HepG2 (cell line): Measurements from ENCODE around the gene SLFN14. TPM values are rescaled to one million over a fixed set of nuclear protein-coding genes. Genes with fewer than 3 reads are reported as not detected.

ENCODE experiments used
- ATAC-seq: fragments of 200-7000 bp; cut with Tn5 transposase; 3 replicates; pipeline ENCODE4 v1.9.1; 2020; ENCODE audit warnings: mild to moderate bottlenecking, moderate library complexity
- Bru-seq: library from RNA; stranded (reverse); fragments of 400-500 nt; gene quantifications from one replicate; lab custom pipeline; 2021; lab: Mats Ljungman, UMichigan
- BruChase-seq, 2 experiments: library from RNA; stranded (reverse); fragments of 400-500 nt; gene quantifications; one replicate each; lab custom pipeline; 2021; lab: Mats Ljungman, UMichigan
- BruUV-seq: library from RNA; stranded (reverse); fragments of 400-500 nt; replicated peaks from 2 replicates; lab custom pipeline; 2021; lab: Mats Ljungman, UMichigan
- CTCF ChIA-PET: fragments of 300-600 bp; formaldehyde crosslinking; extraction: SDS; loops from one replicate; lab custom pipeline; 2021; ENCODE audit warnings: low total read pairs, inconsistent platforms, low intra/inter-chr PET ratio; lab: Yijun Ruan, JAX
- POLR2A ChIA-PET: fragments of 350-600 bp; sonication (Branson Sonifier 250); formaldehyde crosslinking; loops from one replicate; lab custom pipeline; 2020; ENCODE audit warnings: antibody characterized with exemption, inconsistent platforms; lab: Yijun Ruan, JAX
- DNase-seq: peaks from one replicate; pipeline ENCODE4 v3.0.0-alpha.2; 2015; ENCODE audit warnings: low spot score
- FAIRE-seq: peaks from 3 replicates; lab custom pipeline; 2011; peaks lifted over from hg19 to GRCh38; lab: Jason Lieb, UNC
- H2AFZ ChIP-seq: one replicate; pipeline ENCODE4 v1.6.1; 2011; ENCODE audit warnings: low read length, inconsistent platforms
- H3K27ac ChIP-seq: fragments of 300-600 bp; 3 replicates; pipeline ENCODE4 v1.8.0; 2011; ENCODE audit warnings: mixed run types, mild to moderate bottlenecking, mixed read lengths, low read length, inconsistent platforms; ENCODE audit not compliant: insufficient read depth; ENCODE audit errors: extremely low read length
- H3K27me3 ChIP-seq, 2 experiments: fragments of 200-600 bp in 1 of 2; 2 replicates in 1 of 2; 3 replicates in 1 of 2; pipeline versions ENCODE4 v1.6.0 to v1.8.0; 2011; ENCODE audit warnings: low read length in 2 of 2, mild to moderate bottlenecking in 2 of 2, moderate library complexity in 2 of 2, inconsistent platforms in 1 of 2; ENCODE audit not compliant: insufficient read depth in 2 of 2, control insufficient read depth in 1 of 2
- H3K36me3 ChIP-seq, 2 experiments: fragments of 200-600 bp in 1 of 2; replicated peaks in 1 of 2; 2 replicates in 1 of 2; 3 replicates in 1 of 2; pipeline versions ENCODE4 v1.5.1 to v1.8.0; 2011; ENCODE audit warnings: low read length in 2 of 2, inconsistent platforms in 1 of 2; ENCODE audit not compliant: insufficient read depth in 2 of 2, control insufficient read depth in 1 of 2
- H3K4me1 ChIP-seq: 2 replicates; pipeline ENCODE4 v1.5.1; 2012; ENCODE audit warnings: low read length, inconsistent platforms; ENCODE audit not compliant: insufficient read depth
- H3K4me2 ChIP-seq: 2 replicates; pipeline ENCODE4 v1.6.0; 2011; ENCODE audit warnings: low read depth, low read length, inconsistent platforms
- H3K4me3 ChIP-seq, 3 experiments: fragments of 200-600 bp in 1 of 3; sonication (generic), shearing (Covaris generic) in 1 of 3; replicated peaks in 1 of 3; 2 replicates each; pipeline ENCODE4 v1.5.1; 2011 to 2016; ENCODE audit warnings: low read length in 3 of 3, inconsistent platforms in 2 of 3, low read depth in 2 of 3, mild to moderate bottlenecking in 2 of 3, control low read depth in 1 of 3, mixed read lengths in 1 of 3; ENCODE audit not compliant: insufficient read depth in 1 of 3
- H3K79me2 ChIP-seq: one replicate; pipeline ENCODE4 v1.6.1; 2011; ENCODE audit warnings: low read length, inconsistent platforms; ENCODE audit not compliant: insufficient read depth
- H3K9ac ChIP-seq: 2 replicates; pipeline ENCODE4 v1.6.0; 2011; ENCODE audit warnings: mild to moderate bottlenecking, low read depth, low read length, inconsistent platforms; ENCODE audit not compliant: insufficient read depth
- H3K9me3 ChIP-seq: 2 replicates; pipeline ENCODE4 v1.5.1; 2012; ENCODE audit warnings: mild to moderate bottlenecking, low read length
- H4K20me1 ChIP-seq: 2 replicates; pipeline ENCODE4 v1.6.0; 2011; ENCODE audit warnings: inconsistent platforms, mild to moderate bottlenecking, low read length, moderate library complexity; ENCODE audit not compliant: insufficient read depth
- FOXO1 ChIP-seq: sonication (generic); formaldehyde crosslinking; IDR thresholded peaks from 2 replicates; pipeline ENCODE4 v1.4.0; 2020; ENCODE audit warnings: missing genetic modification reagents
- ZNF552 ChIP-seq: sonication (generic); formaldehyde crosslinking; IDR thresholded peaks from 2 replicates; pipeline ENCODE4 v1.9.0; 2022; ENCODE audit warnings: missing genetic modification reagents, mild to moderate bottlenecking, borderline replicate concordance
- WGBS: methylation state at CpG from one replicate; pipeline ENCODE4 v1.1.6; 2017; ENCODE audit warnings: low lambda C conversion rate; 5-methylcytosine and 5-hydroxymethylcytosine counted together
- in situ Hi-C: cut with HindIII; loops from 2 replicates; pipeline ENCODE4 v1.10.0; 2017; ENCODE audit warnings: low pct_unique_long_range_greater_than_20kb; ENCODE audit not compliant: extremely low pct_ligation_motif_present
- intact Hi-C: fragments of 100-400 bp; cut with micrococcal nuclease; formaldehyde crosslinking; loops from one replicate; pipeline ENCODE4 v1.10.0; 2022; ENCODE audit not compliant: unreplicated experiment
- long read RNA-seq, 2 experiments: library from RNA in 1 of 2; library from polyadenylated mRNA in 1 of 2; stranded (forward) in 1 of 2; unstranded in 1 of 2; transcript quantifications; one replicate each; pipeline ENCODE4 v2.0.0, GENCODE V29; 2019 to 2022
- polyA minus RNA-seq, 3 experiments: library from RNA; depleted of rRNA, polyadenylated mRNA; stranded (reverse); fragments of >200 nt; gene quantifications; 2 replicates each; pipeline ENCODE4 v1.2.3, GENCODE V29; 2011; ENCODE audit warnings: low replicate concordance in 1 of 3
- polyA plus RNA-seq, 8 experiments: library from polyadenylated mRNA; depleted of rRNA in 3 of 8; stranded (reverse) in 7 of 8; unstranded in 1 of 8; fragments of >200 nt; fragmentation: Illumina TruSeq in 4 of 8; extraction: Trizol in 4 of 8; gene quantifications; 2 replicates each; pipeline versions ENCODE4 v1.2.1 to v1.2.3, GENCODE V29; 2011 to 2016; ENCODE audit warnings: low read depth in 4 of 8, missing spikeins in 1 of 8, mixed read lengths in 1 of 8; ENCODE audit not compliant: insufficient read depth in 1 of 8
- total RNA-seq, 5 experiments: library from RNA; depleted of rRNA; stranded (reverse); fragments of >200 nt; fragmentation: Illumina TruSeq; extraction: Trizol; gene quantifications; 2 replicates each; pipeline ENCODE4 v1.2.3, GENCODE V29; 2016; ENCODE audit warnings: low read depth in 1 of 5

Gene SLFN14
- total RNA-seq (2016; rRNA removed; fragmentation: Illumina TruSeq; extraction: Trizol) (not detected in 2 replicates), polyA plus RNA-seq (2011; rRNA removed) (not detected in 2 replicates), polyA minus RNA-seq (2011; rRNA and poly(A)+ RNA removed; ENCODE audit: low replicate concordance) (not detected in 2 replicates), Bru-seq, nascent RNA (not detected), BruChase-seq, experiment 1, labeled RNA remaining after a 6-hour chase (percentile 13 among the genes with signal in this experiment), BruChase-seq, experiment 2, labeled RNA remaining after a 2-hour chase (not detected)
- total RNA-seq (2016; cell fraction: cytosol; rRNA removed; fragmentation: Illumina TruSeq; extraction: Trizol; ENCODE audit: low read depth), result not detected in 2 replicates
- not detected in 2 replicates for total RNA-seq (2016; cell fraction: insoluble cytoplasmic fraction; rRNA removed; fragmentation: Illumina TruSeq; extraction: Trizol)
- not detected in 2 replicates for total RNA-seq (2016; cell fraction: membrane; rRNA removed; fragmentation: Illumina TruSeq; extraction: Trizol)
- total RNA-seq (2016; cell fraction: nucleus; rRNA removed; fragmentation: Illumina TruSeq; extraction: Trizol), result not detected in 2 replicates
- not detected in 2 replicates for polyA plus RNA-seq (2011; cell fraction: cytosol; rRNA removed)
- polyA plus RNA-seq (2011; cell fraction: nucleus; rRNA removed), result not detected in 2 replicates
- not detected in 2 replicates for polyA plus RNA-seq (2012)
- not detected in 2 replicates for polyA plus RNA-seq (2016; cell fraction: cytosol; fragmentation: Illumina TruSeq; extraction: Trizol; ENCODE audit: low read depth)
- polyA plus RNA-seq (2016; cell fraction: insoluble cytoplasmic fraction; fragmentation: Illumina TruSeq; extraction: Trizol; ENCODE audit: low read depth), result not detected in 2 replicates
- not detected in 2 replicates for polyA plus RNA-seq (2016; cell fraction: membrane; fragmentation: Illumina TruSeq; extraction: Trizol; ENCODE audit: low read depth)
- not detected in 2 replicates for polyA plus RNA-seq (2016; cell fraction: nucleus; fragmentation: Illumina TruSeq; extraction: Trizol; ENCODE audit: insufficient read depth, low read depth)
- not detected in 2 replicates for polyA minus RNA-seq (2011; cell fraction: cytosol; rRNA and poly(A)+ RNA removed)
- not detected in 2 replicates for polyA minus RNA-seq (2011; cell fraction: nucleus; rRNA and poly(A)+ RNA removed)
- long read RNA-seq, experiment 1, result 0 reads
- long read RNA-seq, experiment 2, result 0 reads

- Histone ChIP-seq H3K36me3 (no peaks in the 10 kb centered on the region), H2AFZ (no peak within 1 kb of the TSS), H3K4me3 (no peak within 1 kb of the TSS), H4K20me1 (no peaks in the 10 kb centered on the region), H3K9ac (no peak within 1 kb of the TSS), H3K27ac (no peak within 1 kb of the TSS), H3K9me3 (no peaks in the 10 kb centered on the region), H3K79me2 (no peaks in the 10 kb centered on the region), H3K4me2 (no peak within 1 kb of the TSS), H3K27me3 (peaks cover 4 to 7% of the 10 kb centered on the region in 2 experiments; a peak in 2 of 5 replicates), H3K4me1 (peaks cover 9% of the 10 kb centered on the region; the same call in 1 of the 2 replicates)
- BruUV-seq, result no TSS peak
- FAIRE-seq (no peak), DNase-seq (no peak), ATAC-seq (peak; percentile 43; the same call in 1 of the 3 replicates)
- intact Hi-C loops (loop anchor here (5.0 kb wide), 1 partner anchor 593 kb away; no protein-coding TSS in a partner anchor), in situ Hi-C loops (no loop called here)
- ChIA-PET CTCF (no interaction called here), POLR2A (no interaction called here)
- no peak for TF ChIP-seq FOXO1 (CRISPR knock-in tag)
- 0% methylated on average over 3 of the region's 3 CpGs for WGBS
These were observed at the start of gene SLFN14 for GRCh38 chr17:35560703-35561102. TSS of gene SLFN14 (minus strand) at chr17:35560819. CDS start at chr17:35558062, 2,757 bp downstream.

- DNase-seq (no peak), FAIRE-seq (no peak), ATAC-seq (no peak)
- no TSS peak for BruUV-seq
- peaks cover 11 to 45% of the 10 kb centered on the region in 2 experiments for H3K36me3 ChIP-seq
- WGBS, result 94% methylated on average over 4 of the region's 4 CpGs
- no peaks in the 10 kb centered on the region for H4K20me1 ChIP-seq
- ChIA-PET CTCF (no interaction called here), POLR2A (no interaction called here)
- H3K4me3 ChIP-seq, result no peak overlapping the region
- H3K27ac ChIP-seq, result no peak overlapping the region
- H2AFZ ChIP-seq, result no peak overlapping the region
- no peak overlapping the region for H3K9ac ChIP-seq
- intact Hi-C loops, result no loop called here
- in situ Hi-C loops, result loop anchor here (5.0 kb wide), 1 partner anchor 137 kb away; no protein-coding TSS in a partner anchor
- no peaks in the 10 kb centered on the region for H3K4me1 ChIP-seq
- no peaks in the 10 kb centered on the region for H3K27me3 ChIP-seq
- TF ChIP-seq ZNF552 (CRISPR knock-in tag), result no peak
- H3K4me2 ChIP-seq, result no peak overlapping the region
- H3K9me3 ChIP-seq, result no peaks in the 10 kb centered on the region
- no peaks in the 10 kb centered on the region for H3K79me2 ChIP-seq
These were observed 49.2 kb upstream of the SLFN14 start for GRCh38 chr17:35609831-35610230.
